Fibroblast of lung (primary cell): ENCODE data around the gene INHA. TPM values are rescaled to one million over a fixed set of nuclear protein-coding genes. Genes with fewer than 3 reads are reported as not detected.

Experiments used
- DNase-seq, 2 donors: peaks; one replicate each; pipeline versions ENCODE4 v3.0.0 to v3.0.0-alpha.2; 2010; ENCODE audit warnings: low read depth in 2 of 2
- H2AFZ ChIP-seq: 2 replicates; pipeline ENCODE4 v1.5.1; 2012; ENCODE audit warnings: low read length, control low read depth, inconsistent platforms
- H3K27ac ChIP-seq: 2 replicates; pipeline ENCODE4 v1.5.1; 2011; ENCODE audit warnings: low read length, control low read depth; ENCODE audit not compliant: insufficient read depth
- H3K27me3 ChIP-seq: 2 replicates; pipeline ENCODE4 v1.5.1; 2011; ENCODE audit warnings: mild to moderate bottlenecking, low read length; ENCODE audit not compliant: control insufficient read depth, insufficient read depth
- H3K36me3 ChIP-seq: 2 replicates; pipeline ENCODE4 v1.5.1; 2011; ENCODE audit warnings: low read length; ENCODE audit not compliant: control insufficient read depth, insufficient read depth
- H3K4me1 ChIP-seq: 2 replicates; pipeline ENCODE4 v1.5.1; 2011; ENCODE audit warnings: low read length; ENCODE audit not compliant: control insufficient read depth, insufficient read depth; ENCODE audit errors: extremely low read depth
- H3K4me2 ChIP-seq: 2 replicates; pipeline ENCODE4 v1.5.1; 2011; ENCODE audit warnings: low read length, control low read depth; ENCODE audit not compliant: insufficient read depth; ENCODE audit errors: extremely low read depth
- H3K4me3 ChIP-seq, 4 experiments: fragments of 200-600 bp in 1 of 4; sonication (generic) in 1 of 4; replicated peaks in 1 of 4; 2 replicates each; pipeline ENCODE4 v1.5.1; 2011 to 2016; ENCODE audit warnings: low read length in 4 of 4, low read depth in 3 of 4, mild to moderate bottlenecking in 3 of 4, control low read depth in 2 of 4, inconsistent platforms in 1 of 4, mixed read lengths in 1 of 4; ENCODE audit not compliant: insufficient read depth in 1 of 4; ENCODE audit errors: control extremely low read depth in 1 of 4
- H3K79me2 ChIP-seq: 2 replicates; pipeline ENCODE4 v1.5.1; 2012; ENCODE audit warnings: mild to moderate bottlenecking, low read length, inconsistent platforms; ENCODE audit not compliant: control insufficient read depth, insufficient read depth
- H3K9ac ChIP-seq: 2 replicates; pipeline ENCODE4 v1.5.1; 2011; ENCODE audit warnings: mild to moderate bottlenecking, low read length, control low read depth; ENCODE audit not compliant: insufficient read depth
- H3K9me3 ChIP-seq: 2 replicates; pipeline ENCODE4 v1.5.1; 2012; ENCODE audit warnings: low read depth, low read length; ENCODE audit not compliant: control insufficient read depth, insufficient read depth
- H4K20me1 ChIP-seq: 2 replicates; pipeline ENCODE4 v1.5.1; 2011; ENCODE audit warnings: low read length; ENCODE audit not compliant: control insufficient read depth, insufficient read depth; ENCODE audit errors: extremely low read depth
- CTCF ChIP-seq, 2 donors: IDR thresholded peaks in 1 of 2; conservative IDR thresholded peaks in 1 of 2; 1 replicate in 1 of 2; 2 replicates in 1 of 2; pipeline ENCODE4 v1.5.1; 2011 to 2012; ENCODE audit warnings: low read length in 2 of 2, control low read depth in 1 of 2, inconsistent platforms in 1 of 2, low read depth in 1 of 2, mild to moderate bottlenecking in 1 of 2
- EZH2 ChIP-seq: IDR thresholded peaks from 2 replicates; pipeline ENCODE4 v1.5.1; 2012; ENCODE audit warnings: low read length, control low read depth, mild to moderate bottlenecking; ENCODE audit errors: missing control alignments
- polyA plus RNA-seq, 2 donors: library from polyadenylated mRNA; depleted of rRNA in 1 of 2; stranded (reverse) in 1 of 2; unstranded in 1 of 2; fragments of >200 nt; gene quantifications; 2 replicates each; pipeline ENCODE4 v1.2.1, GENCODE V29; 2011 to 2012; ENCODE audit warnings: missing spikeins in 1 of 2
- total RNA-seq: library from RNA; depleted of rRNA; stranded (reverse); fragments of >200 nt; gene quantifications from 2 replicates; pipeline ENCODE4 v1.2.1, GENCODE V29; 2014

The INHA gene
- total and polyA plus RNA-seq, 2 donors (not counting 1 experiment from before 2014, with no cell fraction given): 0.15 to 0.50 TPM

GRCh38 chr2:219567131-219567530 is 5.0 kb upstream of the INHA start:
- Histone ChIP-seq H3K27ac (no peak overlapping the region), H3K9ac (no peak overlapping the region)

GRCh38 chr2:219567791-219568361 is 4.2 kb upstream of the INHA start:
- H3K27me3 ChIP-seq: no peaks in the 10 kb centered on the region
- H3K36me3 ChIP-seq: no peaks in the 10 kb centered on the region
- DNase-seq: no peak
- TF ChIP-seq CTCF (conservative IDR thresholded peaks at IDR 0.05 in 1 of 2, IDR thresholded peaks at IDR 0.05 in 1 of 2; ENCODE audit: low read depth in 1 of 2, low read length in 2 of 2): no peak
- TF ChIP-seq EZH2: no peak
- no peaks in the 10 kb centered on the region for H4K20me1 ChIP-seq
- no peak overlapping the region for H3K9ac ChIP-seq
- H3K27ac ChIP-seq: no peak overlapping the region
- H3K4me2 ChIP-seq: no peak overlapping the region
- no peaks in the 10 kb centered on the region for H3K9me3 ChIP-seq
- H3K4me3 ChIP-seq: no peak overlapping the region
- H2AFZ ChIP-seq: no peak overlapping the region
- H3K79me2 ChIP-seq: no peaks in the 10 kb centered on the region
- H3K4me1 ChIP-seq: peaks cover 3% of the 10 kb centered on the region

More at GRCh38 chr2:219567131-219567530, 5.0 kb upstream of the INHA start:
- H2AFZ ChIP-seq: no peak overlapping the region
- H3K4me3 ChIP-seq: no peak overlapping the region
- no peaks in the 10 kb centered on the region for H3K27me3 ChIP-seq
- no peak for DNase-seq
- no peaks in the 10 kb centered on the region for H3K9me3 ChIP-seq
- H4K20me1 ChIP-seq: no peaks in the 10 kb centered on the region
- TF ChIP-seq EZH2 (no peak), CTCF (conservative IDR thresholded peaks at IDR 0.05 in 1 of 2, IDR thresholded peaks at IDR 0.05 in 1 of 2; ENCODE audit: low read depth in 1 of 2, low read length in 2 of 2) (no peak)
- peaks cover 3% of the 10 kb centered on the region for H3K4me1 ChIP-seq
- no peaks in the 10 kb centered on the region for H3K36me3 ChIP-seq
- no peaks in the 10 kb centered on the region for H3K79me2 ChIP-seq
- no peak overlapping the region for H3K4me2 ChIP-seq

GRCh38 chr2:219569041-219569440 is 3.1 kb upstream of the INHA start:
- no peaks in the 10 kb centered on the region for H4K20me1 ChIP-seq
- peaks cover 3% of the 10 kb centered on the region for H3K4me1 ChIP-seq
- H3K4me3 ChIP-seq: no peak overlapping the region
- H3K27ac ChIP-seq: no peak overlapping the region
- no peak overlapping the region for H3K9ac ChIP-seq
- H3K36me3 ChIP-seq: no peaks in the 10 kb centered on the region
- no peak overlapping the region for H3K4me2 ChIP-seq
- no peak for TF ChIP-seq EZH2
- TF ChIP-seq CTCF (conservative IDR thresholded peaks at IDR 0.05 in 1 of 2, IDR thresholded peaks at IDR 0.05 in 1 of 2; ENCODE audit: low read depth in 1 of 2, low read length in 2 of 2): no peak
- H2AFZ ChIP-seq: no peak overlapping the region
- H3K79me2 ChIP-seq: no peaks in the 10 kb centered on the region
- no peak for DNase-seq
- H3K27me3 ChIP-seq: no peaks in the 10 kb centered on the region
- no peaks in the 10 kb centered on the region for H3K9me3 ChIP-seq
